HEK293 (cell line): Measurements from ENCODE around the gene MEMO1.

ENCODE experiments used
- CTCF ChIA-PET: fragments of 350-600 bp; formaldehyde crosslinking; extraction: SDS; loops from one replicate; lab custom pipeline; 2021; ENCODE audit warnings: antibody characterized with exemption; lab: Yijun Ruan, JAX
- POLR2A ChIA-PET: fragments of 300-600 bp; formaldehyde crosslinking; extraction: SDS; loops from one replicate; lab custom pipeline; 2020; ENCODE audit warnings: antibody characterized with exemption, inconsistent platforms; lab: Yijun Ruan, JAX
- H3K27ac ChIP-seq: fragments of 200-500 bp; sonication (Bioruptor generic); 2 replicates; pipeline ENCODE4 v1.5.1; 2014; ENCODE audit warnings: low read depth, low read length, control low read depth, inconsistent platforms; ENCODE audit errors: extremely low read depth
- H3K36me3 ChIP-seq, 2 experiments: fragments of 200-500 bp in 1 of 2; sonication (Bioruptor generic) in 1 of 2; 1 replicate in 1 of 2; 2 replicates in 1 of 2; pipeline ENCODE4 v1.5.1; 2014 to 2017; ENCODE audit warnings: inconsistent platforms in 2 of 2, low read length in 2 of 2; ENCODE audit not compliant: control insufficient read depth in 2 of 2, insufficient read depth in 1 of 2
- H3K4me1 ChIP-seq: fragments of 200-500 bp; sonication (Bioruptor generic); 2 replicates; pipeline ENCODE4 v1.5.1; 2014; ENCODE audit warnings: mild to moderate bottlenecking, low read length, inconsistent platforms; ENCODE audit not compliant: control insufficient read depth, insufficient read depth
- H3K4me3 ChIP-seq: 2 replicates; pipeline ENCODE4 v1.5.1; 2011; ENCODE audit warnings: low read depth, mild to moderate bottlenecking, control low read depth, low read length, moderate library complexity
- H3K9me3 ChIP-seq: fragments of 200-500 bp; sonication (Bioruptor generic); 2 replicates; pipeline ENCODE4 v1.5.1; 2014; ENCODE audit warnings: low read depth, low read length, inconsistent platforms; ENCODE audit not compliant: control insufficient read depth, insufficient read depth
- GLI4 ChIP-seq: fragments of 450-650 bp; formaldehyde crosslinking; IDR thresholded peaks from 2 replicates; pipeline ENCODE4 v1.5.1; 2016; ENCODE audit warnings: missing biosample characterization, missing genetic modification characterization
- HOXC10 ChIP-seq: sonication (generic); formaldehyde crosslinking; IDR thresholded peaks from 2 replicates; pipeline ENCODE4 v1.8.1; 2023; ENCODE audit warnings: mild to moderate bottlenecking, missing genetic modification reagents
- IKZF3 ChIP-seq: fragments of 450-650 bp; IDR thresholded peaks from 2 replicates; pipeline ENCODE4 v1.5.0; 2018; ENCODE audit warnings: missing biosample characterization, mild to moderate bottlenecking, missing genetic modification characterization, moderate library complexity
- KLF8 ChIP-seq: fragments of 450-650 bp; formaldehyde crosslinking; IDR thresholded peaks from 2 replicates; pipeline ENCODE4 v1.5.1; 2016; ENCODE audit warnings: missing biosample characterization, missing genetic modification characterization
- KLF9 ChIP-seq: fragments of 450-650 bp; formaldehyde crosslinking; IDR thresholded peaks from 2 replicates; pipeline ENCODE4 v1.5.1; 2016; ENCODE audit warnings: missing biosample characterization, missing genetic modification characterization, low read depth
- PRDM1 ChIP-seq: fragments of 450-650 bp; formaldehyde crosslinking; IDR thresholded peaks from 2 replicates; pipeline ENCODE4; 2016; ENCODE audit warnings: missing biosample characterization, missing genetic modification characterization
- SETDB1 ChIP-seq: IDR thresholded peaks from one replicate; pipeline ENCODE4 v1.6.1; 2017; ENCODE audit warnings: mild to moderate bottlenecking, low read length, moderate library complexity, mixed read lengths; ENCODE audit not compliant: insufficient read length
- TCF7L2 ChIP-seq: IDR thresholded peaks from 2 replicates; pipeline ENCODE4 v1.6.1; 2011; ENCODE audit warnings: low read depth, mild to moderate bottlenecking, inconsistent platforms, low read length, moderate library complexity, borderline replicate concordance
- ZBTB1 ChIP-seq: fragments of 450-650 bp; formaldehyde crosslinking; IDR thresholded peaks from 2 replicates; pipeline ENCODE4 v1.5.1; 2016; ENCODE audit warnings: missing biosample characterization, missing genetic modification characterization
- ZBTB20 ChIP-seq: fragments of 450-650 bp; formaldehyde crosslinking; IDR thresholded peaks from 2 replicates; pipeline ENCODE4 v1.5.1; 2016; ENCODE audit warnings: missing biosample characterization, missing genetic modification characterization
- ZBTB48 ChIP-seq: fragments of 450-650 bp; formaldehyde crosslinking; IDR thresholded peaks from 2 replicates; pipeline ENCODE4 v1.5.1; 2016; ENCODE audit warnings: missing biosample characterization, missing genetic modification characterization
- ZBTB8A ChIP-seq: fragments of 450-650 bp; formaldehyde crosslinking; IDR thresholded peaks from 2 replicates; pipeline ENCODE4 v1.5.1; 2016; ENCODE audit warnings: missing biosample characterization, missing genetic modification characterization
- ZNF146 ChIP-seq: fragments of 450-650 bp; formaldehyde crosslinking; IDR thresholded peaks from 2 replicates; pipeline ENCODE4 v1.5.1; 2016; ENCODE audit warnings: missing biosample characterization, missing genetic modification characterization
- ZNF155 ChIP-seq: fragments of 450-650 bp; formaldehyde crosslinking; IDR thresholded peaks from 2 replicates; pipeline ENCODE4 v1.5.1; 2016; ENCODE audit warnings: missing biosample characterization, missing genetic modification characterization
- ZNF266 ChIP-seq: fragments of 450-650 bp; formaldehyde crosslinking; IDR thresholded peaks from 2 replicates; pipeline ENCODE4 v1.5.1; 2016; ENCODE audit warnings: missing biosample characterization, missing genetic modification characterization, low read depth
- ZNF274 ChIP-seq, 2 experiments: fragments of 200-500 bp in 1 of 2; fragments of 450-650 bp in 1 of 2; sonication (Bioruptor generic) in 1 of 2; formaldehyde crosslinking in 1 of 2; IDR thresholded peaks; 2 replicates each; pipeline versions ENCODE4 v1.5.1 to v1.6.1; 2014 to 2016; ENCODE audit warnings: borderline replicate concordance in 1 of 2, inconsistent platforms in 1 of 2, low read length in 1 of 2, missing biosample characterization in 1 of 2, missing genetic modification characterization in 1 of 2
- ZNF292 ChIP-seq: fragments of 450-650 bp; formaldehyde crosslinking; IDR thresholded peaks from 2 replicates; pipeline ENCODE4 v1.5.1; 2016; ENCODE audit warnings: low read depth, missing biosample characterization, missing genetic modification characterization, borderline replicate concordance
- ZNF362 ChIP-seq: fragments of 450-650 bp; formaldehyde crosslinking; IDR thresholded peaks from 2 replicates; pipeline ENCODE4 v1.5.1; 2016; ENCODE audit warnings: missing biosample characterization, missing genetic modification characterization
- ZNF37A ChIP-seq: fragments of 450-650 bp; IDR thresholded peaks from 2 replicates; pipeline ENCODE4 v1.5.1; 2018; ENCODE audit warnings: missing biosample characterization, missing genetic modification characterization
- ZNF394 ChIP-seq: fragments of 450-650 bp; formaldehyde crosslinking; IDR thresholded peaks from 2 replicates; pipeline ENCODE4 v1.5.1; 2016; ENCODE audit warnings: missing biosample characterization, missing genetic modification characterization, mild to moderate bottlenecking, moderate library complexity, borderline replicate concordance
- ZNF404 ChIP-seq: fragments of 450-650 bp; formaldehyde crosslinking; IDR thresholded peaks from 2 replicates; pipeline ENCODE4 v1.5.1; 2017; ENCODE audit warnings: missing biosample characterization, missing genetic modification characterization
- ZNF433 ChIP-seq: fragments of 450-650 bp; formaldehyde crosslinking; IDR thresholded peaks from 2 replicates; pipeline ENCODE4 v1.5.1; 2016; ENCODE audit warnings: missing biosample characterization, missing genetic modification characterization, low read depth
- ZNF596 ChIP-seq: fragments of 450-650 bp; IDR thresholded peaks from 2 replicates; pipeline ENCODE4 v1.5.0; 2018; ENCODE audit warnings: missing biosample characterization, mild to moderate bottlenecking, missing genetic modification characterization, moderate library complexity
- ZNF621 ChIP-seq: fragments of 450-650 bp; formaldehyde crosslinking; IDR thresholded peaks from 2 replicates; pipeline ENCODE4 v1.5.1; 2017; ENCODE audit warnings: missing biosample characterization, missing genetic modification characterization
- ZNF624 ChIP-seq: fragments of 450-650 bp; formaldehyde crosslinking; IDR thresholded peaks from 2 replicates; pipeline ENCODE4 v1.5.1; 2017; ENCODE audit warnings: missing biosample characterization, missing genetic modification characterization
- ZNF677 ChIP-seq: fragments of 450-650 bp; IDR thresholded peaks from 2 replicates; pipeline ENCODE4 v1.5.0; 2018; ENCODE audit warnings: missing biosample characterization, mild to moderate bottlenecking, missing genetic modification characterization, moderate library complexity
- ZNF76 ChIP-seq: fragments of 450-650 bp; formaldehyde crosslinking; IDR thresholded peaks from 2 replicates; pipeline ENCODE4; 2016; ENCODE audit warnings: low read depth, missing biosample characterization, missing genetic modification characterization, borderline replicate concordance
- ZNF776 ChIP-seq: fragments of 450-650 bp; formaldehyde crosslinking; IDR thresholded peaks from 2 replicates; pipeline ENCODE4 v1.5.0; 2017; ENCODE audit warnings: missing biosample characterization, missing genetic modification characterization, borderline replicate concordance
- ZNF777 ChIP-seq: fragments of 450-650 bp; formaldehyde crosslinking; IDR thresholded peaks from 2 replicates; pipeline ENCODE4 v1.5.1; 2017; ENCODE audit warnings: missing biosample characterization, missing genetic modification characterization, borderline replicate concordance
- ZSCAN30 ChIP-seq: fragments of 450-650 bp; IDR thresholded peaks from 2 replicates; pipeline ENCODE4 v1.5.1; 2018; ENCODE audit warnings: missing biosample characterization, mild to moderate bottlenecking, missing genetic modification characterization, moderate library complexity
- ZSCAN4 ChIP-seq: fragments of 450-650 bp; formaldehyde crosslinking; IDR thresholded peaks from 2 replicates; pipeline ENCODE4 v1.5.1; 2017; ENCODE audit warnings: missing biosample characterization, missing genetic modification characterization
- TF ChIP-seq, protein P1 (sequence below): fragments of 450-650 bp; formaldehyde crosslinking; IDR thresholded peaks from 2 replicates; pipeline ENCODE4 v1.5.1; 2017; ENCODE audit warnings: missing biosample characterization, mild to moderate bottlenecking, missing genetic modification characterization, moderate library complexity
- TF ChIP-seq, protein P2 (sequence below): fragments of 450-650 bp; formaldehyde crosslinking; IDR thresholded peaks from 2 replicates; pipeline ENCODE4 v1.5.1; 2016; ENCODE audit warnings: missing biosample characterization, missing genetic modification characterization, low read depth

Gene MEMO1

GRCh38 chr2:31969178-31969577 lies 41.6 kb downstream of the MEMO1 start:
- ChIA-PET POLR2A (no interaction called here), CTCF (interaction anchor here (0.6 kb wide), 2 partner anchors 270 to 463 kb away, joined by 3 read pairs; no protein-coding TSS in a partner anchor)
- TF ChIP-seq ZNF37A (tag by site-specific recombination): no peak
- no peak for TF ChIP-seq ZNF274 (IDR thresholded peaks at IDR 0.05; ENCODE audit: low read length)
- no peak for TF ChIP-seq ZNF274 (tag by site-specific recombination; IDR thresholded peaks at IDR 0.05; ENCODE audit: borderline replicate concordance)
- no peak for TF ChIP-seq ZBTB20
- TF ChIP-seq KLF9 (tag by site-specific recombination): no peak
- no peak for TF ChIP-seq SETDB1
- no peak for TF ChIP-seq ZNF621 (tag by site-specific recombination)
- no peak for TF ChIP-seq TCF7L2
- no peak for TF ChIP-seq PRDM1 (tag by site-specific recombination)
- no peak for TF ChIP-seq GLI4 (tag by site-specific recombination)
- TF ChIP-seq ZNF596 (tag by site-specific recombination): no peak
- TF ChIP-seq ZNF362 (tag by site-specific recombination): no peak
- TF ChIP-seq IKZF3 (tag by site-specific recombination): no peak
- no peak for TF ChIP-seq ZNF146
- TF ChIP-seq ZNF155 (tag by site-specific recombination): no peak
- no peak for TF ChIP-seq ZBTB48 (tag by site-specific recombination)
- no peak for TF ChIP-seq ZNF404
- TF ChIP-seq ZBTB8A (tag by site-specific recombination): no peak
- no peak for TF ChIP-seq ZNF292 (tag by site-specific recombination)

DNA sequence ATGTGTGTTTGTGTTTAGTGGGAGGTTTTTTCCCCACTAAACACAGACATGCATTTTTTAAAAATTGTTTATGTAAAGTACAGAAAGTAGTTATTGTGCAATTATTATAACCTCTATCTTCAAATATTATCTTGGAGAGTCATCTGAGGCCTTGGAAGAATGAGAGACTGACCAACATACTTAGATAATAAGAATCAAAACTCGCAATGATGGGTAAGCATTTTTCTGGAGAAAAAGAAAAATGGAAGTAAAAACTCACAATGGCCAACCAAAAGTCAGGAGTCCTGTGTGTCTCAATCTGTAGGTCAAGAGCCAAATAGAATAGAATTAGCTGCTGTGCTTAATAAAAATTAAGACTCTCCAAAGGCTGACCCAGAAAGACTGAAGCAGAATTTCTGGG lies 43.0 kb downstream of the MEMO1 start:
- Histone ChIP-seq H3K36me3 (no peaks in the 10 kb centered on the region; a peak in 1 of 3 replicates), H3K9me3 (no peaks in the 10 kb centered on the region), H3K4me1 (no peaks in the 10 kb centered on the region), H3K4me3 (no peak overlapping the region), H3K27ac (no peak overlapping the region)
- ChIA-PET CTCF (no interaction called here), POLR2A (no interaction called here)
- TF ChIP-seq ZNF677 (no peak), ZSCAN30 (tag by site-specific recombination) (no peak), ZSCAN4 (tag by site-specific recombination) (no peak), ZNF433 (tag by site-specific recombination) (no peak), ZNF394 (tag by site-specific recombination) (no peak), KLF8 (no peak), HOXC10 (CRISPR knock-in tag) (no peak), ZNF624 (tag by site-specific recombination) (no peak), ZNF266 (tag by site-specific recombination) (no peak), ZNF777 (no peak), ZBTB1 (tag by site-specific recombination) (no peak), ZNF76 (tag by site-specific recombination) (no peak), ZNF776 (tag by site-specific recombination) (no peak)
- TF ChIP-seq, protein P1, sequence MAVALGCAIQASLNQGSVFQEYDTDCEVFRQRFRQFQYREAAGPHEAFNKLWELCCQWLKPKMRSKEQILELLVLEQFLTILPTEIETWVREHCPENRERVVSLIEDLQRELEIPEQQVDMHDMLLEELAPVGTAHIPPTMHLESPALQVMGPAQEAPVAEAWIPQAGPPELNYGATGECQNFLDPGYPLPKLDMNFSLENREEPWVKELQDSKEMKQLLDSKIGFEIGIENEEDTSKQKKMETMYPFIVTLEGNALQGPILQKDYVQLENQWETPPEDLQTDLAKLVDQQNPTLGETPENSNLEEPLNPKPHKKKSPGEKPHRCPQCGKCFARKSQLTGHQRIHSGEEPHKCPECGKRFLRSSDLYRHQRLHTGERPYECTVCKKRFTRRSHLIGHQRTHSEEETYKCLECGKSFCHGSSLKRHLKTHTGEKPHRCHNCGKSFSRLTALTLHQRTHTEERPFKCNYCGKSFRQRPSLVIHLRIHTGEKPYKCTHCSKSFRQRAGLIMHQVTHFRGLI (tag by site-specific recombination): no peak
- TF ChIP-seq, protein P2, sequence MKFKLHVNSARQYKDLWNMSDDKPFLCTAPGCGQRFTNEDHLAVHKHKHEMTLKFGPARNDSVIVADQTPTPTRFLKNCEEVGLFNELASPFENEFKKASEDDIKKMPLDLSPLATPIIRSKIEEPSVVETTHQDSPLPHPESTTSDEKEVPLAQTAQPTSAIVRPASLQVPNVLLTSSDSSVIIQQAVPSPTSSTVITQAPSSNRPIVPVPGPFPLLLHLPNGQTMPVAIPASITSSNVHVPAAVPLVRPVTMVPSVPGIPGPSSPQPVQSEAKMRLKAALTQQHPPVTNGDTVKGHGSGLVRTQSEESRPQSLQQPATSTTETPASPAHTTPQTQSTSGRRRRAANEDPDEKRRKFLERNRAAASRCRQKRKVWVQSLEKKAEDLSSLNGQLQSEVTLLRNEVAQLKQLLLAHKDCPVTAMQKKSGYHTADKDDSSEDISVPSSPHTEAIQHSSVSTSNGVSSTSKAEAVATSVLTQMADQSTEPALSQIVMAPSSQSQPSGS (tag by site-specific recombination): no peak

More at GRCh38 chr2:31969178-31969577, 41.6 kb downstream of the MEMO1 start:
- H3K4me3 ChIP-seq: no peak overlapping the region
- H3K36me3 ChIP-seq: no peaks in the 10 kb centered on the region; a peak in 1 of 3 replicates
- H3K4me1 ChIP-seq: peaks cover 3% of the 10 kb centered on the region; the same call in 1 of the 2 replicates
- H3K9me3 ChIP-seq: no peaks in the 10 kb centered on the region
- no peak overlapping the region for H3K27ac ChIP-seq
